Measurements from ENCODE around the gene ITGA2B. TPM values are rescaled to one million over a fixed set of nuclear protein-coding genes. Genes with fewer than 3 reads are reported as not detected.

Gene ITGA2B
- total and polyA plus RNA-seq, 7 donors, result 0.27 to 0.36 (median 0.34) TPM; not detected in 3

GRCh38 chr17:44352828-44353671 lies 36.4 kb downstream of the ITGA2B start:
- peaks cover 0 to 43% (median 29%) of the 10 kb centered on the region in 4 donors for H3K36me3 ChIP-seq
- intact Hi-C loops (cut with DNase I), result no loop called here
- peak overlapping the region in 3 of 4 donors; percentile 44 to 58 (median 53) for H3K27ac ChIP-seq
- DNase-seq, result no peak
- peaks cover 0 to 7% (median 6%) of the 10 kb centered on the region in 4 donors for H3K4me1 ChIP-seq
- TF ChIP-seq, protein P1, sequence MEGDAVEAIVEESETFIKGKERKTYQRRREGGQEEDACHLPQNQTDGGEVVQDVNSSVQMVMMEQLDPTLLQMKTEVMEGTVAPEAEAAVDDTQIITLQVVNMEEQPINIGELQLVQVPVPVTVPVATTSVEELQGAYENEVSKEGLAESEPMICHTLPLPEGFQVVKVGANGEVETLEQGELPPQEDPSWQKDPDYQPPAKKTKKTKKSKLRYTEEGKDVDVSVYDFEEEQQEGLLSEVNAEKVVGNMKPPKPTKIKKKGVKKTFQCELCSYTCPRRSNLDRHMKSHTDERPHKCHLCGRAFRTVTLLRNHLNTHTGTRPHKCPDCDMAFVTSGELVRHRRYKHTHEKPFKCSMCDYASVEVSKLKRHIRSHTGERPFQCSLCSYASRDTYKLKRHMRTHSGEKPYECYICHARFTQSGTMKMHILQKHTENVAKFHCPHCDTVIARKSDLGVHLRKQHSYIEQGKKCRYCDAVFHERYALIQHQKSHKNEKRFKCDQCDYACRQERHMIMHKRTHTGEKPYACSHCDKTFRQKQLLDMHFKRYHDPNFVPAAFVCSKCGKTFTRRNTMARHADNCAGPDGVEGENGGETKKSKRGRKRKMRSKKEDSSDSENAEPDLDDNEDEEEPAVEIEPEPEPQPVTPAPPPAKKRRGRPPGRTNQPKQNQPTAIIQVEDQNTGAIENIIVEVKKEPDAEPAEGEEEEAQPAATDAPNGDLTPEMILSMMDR (IDR thresholded peaks at IDR 0.05), result no peak
- no peak for TF ChIP-seq EP300 (IDR thresholded peaks at IDR 0.05)
- no peak for TF ChIP-seq POLR2AphosphoS5 (IDR thresholded peaks at IDR 0.05)
- no peak for TF ChIP-seq POLR2A (IDR thresholded peaks at IDR 0.05)
- peak overlapping the region in 3 of 4 donors; percentile 37 to 52 (median 50) for H3K4me3 ChIP-seq
- no peaks in the 10 kb centered on the region for H3K27me3 ChIP-seq
- H3K9me3 ChIP-seq, result no peaks in the 10 kb centered on the region
- 52 to 56% methylated on average over 22 of the region's 22 CpGs for WGBS, 2 donors

- 88 to 89% methylated on average over 36 of the region's 36 CpGs for WGBS, 2 donors
- intact Hi-C loops (cut with DNase I), result no loop called here
- Histone ChIP-seq H3K4me3 (no peak overlapping the region), H3K9me3 (no peaks in the 10 kb centered on the region), H3K27me3 (no peaks in the 10 kb centered on the region), H3K27ac (no peak overlapping the region), H3K4me1 (peaks cover 0 to 7% (median 6%) of the 10 kb centered on the region in 4 donors), H3K36me3 (peaks cover 0 to 43% (median 29%) of the 10 kb centered on the region in 4 donors)
- TF ChIP-seq POLR2AphosphoS5 (IDR thresholded peaks at IDR 0.05) (no peak), EP300 (IDR thresholded peaks at IDR 0.05) (no peak), POLR2A (IDR thresholded peaks at IDR 0.05) (no peak)
- TF ChIP-seq, protein P1 (IDR thresholded peaks at IDR 0.05), result no peak
- DNase-seq, result no peak
These were observed 37.3 kb downstream of the ITGA2B start for GRCh38 chr17:44351961-44352827.

GRCh38 chr17:44351464-44351863 lies 38.0 kb downstream of the ITGA2B start:
- TF ChIP-seq POLR2AphosphoS5 (IDR thresholded peaks at IDR 0.05), result no peak
- no peak for TF ChIP-seq POLR2A (IDR thresholded peaks at IDR 0.05)
- TF ChIP-seq, protein P1 (IDR thresholded peaks at IDR 0.05), result no peak
- TF ChIP-seq EP300 (IDR thresholded peaks at IDR 0.05), result no peak
- peaks cover 0 to 43% (median 29%) of the 10 kb centered on the region in 4 donors for H3K36me3 ChIP-seq
- DNase-seq, result no peak
- intact Hi-C loops (cut with DNase I), result no loop called here
- H3K27me3 ChIP-seq, result no peaks in the 10 kb centered on the region
- no peaks in the 10 kb centered on the region for H3K9me3 ChIP-seq
- peaks cover 0 to 7% (median 6%) of the 10 kb centered on the region in 4 donors for H3K4me1 ChIP-seq
- H3K27ac ChIP-seq, result no peak overlapping the region
- H3K4me3 ChIP-seq, result no peak overlapping the region
- WGBS, 2 donors, result 91 to 93% methylated on average over 8 of the region's 8 CpGs

DNA sequence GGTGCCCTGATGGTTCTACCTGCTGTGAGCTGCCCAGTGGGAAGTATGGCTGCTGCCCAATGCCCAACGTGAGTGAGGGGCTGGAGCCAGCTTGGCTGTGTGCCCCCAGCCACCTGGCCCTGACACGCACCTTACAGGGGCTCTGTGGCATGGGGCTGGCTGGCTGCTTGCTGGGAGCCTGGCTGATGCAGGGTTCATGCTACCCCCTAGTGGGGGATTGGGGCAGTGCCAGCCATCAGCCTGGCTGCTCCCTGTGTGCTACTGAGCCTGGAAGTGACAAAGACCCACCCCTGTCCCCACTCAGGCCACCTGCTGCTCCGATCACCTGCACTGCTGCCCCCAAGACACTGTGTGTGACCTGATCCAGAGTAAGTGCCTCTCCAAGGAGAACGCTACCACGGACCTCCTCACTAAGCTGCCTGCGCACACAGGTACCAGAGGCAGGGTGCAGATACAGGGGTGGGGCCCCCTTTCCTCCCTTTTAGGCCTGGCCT lies 38.7 kb downstream of the ITGA2B start:
- Histone ChIP-seq H3K27ac (no peak overlapping the region), H3K4me3 (no peak overlapping the region), H3K4me1 (peaks cover 0 to 14% (median 12%) of the 10 kb centered on the region in 4 donors), H3K36me3 (peaks cover 0 to 43% (median 29%) of the 10 kb centered on the region in 4 donors), H3K9me3 (no peaks in the 10 kb centered on the region), H3K27me3 (no peaks in the 10 kb centered on the region)
- no peak for TF ChIP-seq POLR2A (IDR thresholded peaks at IDR 0.05)
- no peak for TF ChIP-seq EP300 (IDR thresholded peaks at IDR 0.05)
- TF ChIP-seq, protein P1 (IDR thresholded peaks at IDR 0.05), result peak; percentile 31 to 77 (median 46)
- TF ChIP-seq POLR2AphosphoS5 (IDR thresholded peaks at IDR 0.05), result no peak
- no peak for DNase-seq
- 62 to 69% methylated on average over 6 of the region's 6 CpGs for WGBS, 2 donors
- intact Hi-C loops (cut with DNase I), result no loop called here
